Gastrocnemius medialis (tissue), 4 donors: ENCODE results near the gene PPP2R2B. TPM values are rescaled to one million over a fixed set of nuclear protein-coding genes. Genes with fewer than 3 reads are reported as not detected.

ENCODE experiments used
- ATAC-seq, 2 donors: fragments of 150-250 bp; one replicate each; pipeline ENCODE4 v1.9.1; 2016
- DNase-seq, 2 donors: peaks; one replicate each; pipeline ENCODE4 v3.0.0-alpha.2; 2019
- H3K27ac ChIP-seq, 4 donors: fragments of 200-600 bp; sonication (generic); 1 replicate in 1 of 4; 2 replicates in 3 of 4; pipeline ENCODE4 v1.5.1; 2016 to 2018; ENCODE audit warnings: mild to moderate bottlenecking in 2 of 4, moderate library complexity in 1 of 4
- H3K27me3 ChIP-seq, 3 donors: fragments of 200-600 bp; sonication (generic) in 2 of 3; 1 replicate in 1 of 3; 2 replicates in 2 of 3; pipeline versions ENCODE4 v1.5.1 to v1.6.0; 2016 to 2019; ENCODE audit warnings: mild to moderate bottlenecking in 1 of 3, moderate library complexity in 1 of 3
- H3K36me3 ChIP-seq, 2 donors: fragments of 200-600 bp; sonication (generic) in 1 of 2; one replicate each; pipeline ENCODE4 v1.5.1; 2017 to 2018
- H3K4me1 ChIP-seq, 2 donors: fragments of 200-600 bp; sonication (generic) in 1 of 2; one replicate each; pipeline ENCODE4 v1.5.1; 2016 to 2017; ENCODE audit warnings: mild to moderate bottlenecking in 2 of 2
- H3K4me3 ChIP-seq, 4 donors: fragments of 200-600 bp; sonication (generic) in 3 of 4; 1 replicate in 1 of 4; 2 replicates in 3 of 4; pipeline ENCODE4 v1.5.1; 2016 to 2019; ENCODE audit warnings: mild to moderate bottlenecking in 2 of 4
- H3K9me3 ChIP-seq, 3 donors: fragments of 200-600 bp; sonication (generic) in 2 of 3; 1 replicate in 1 of 3; 2 replicates in 2 of 3; pipeline ENCODE4 v1.5.1; 2016 to 2019
- CTCF ChIP-seq, 5 experiments: fragments of 450-650 bp in 3 of 5; fragments of 200-600 bp in 2 of 5; sonication (generic) in 2 of 5; IDR thresholded peaks in 4 of 5; conservative IDR thresholded peaks in 1 of 5; 1 replicate in 4 of 5; 2 replicates in 1 of 5; pipeline ENCODE4 v1.5.1; 2016 to 2019; ENCODE audit warnings: antibody characterized with exemption in 5 of 5, mild to moderate bottlenecking in 3 of 5, moderate library complexity in 3 of 5
- POLR2A ChIP-seq, 2 donors: fragments of 450-650 bp; IDR thresholded peaks; one replicate each; pipeline ENCODE4 v1.6.1; 2017; ENCODE audit warnings: antibody characterized with exemption in 2 of 2, mild to moderate bottlenecking in 2 of 2, moderate library complexity in 2 of 2
- in situ Hi-C, 4 donors: fragments of 200-750 bp; cut with MboI; loops; one replicate each; pipeline versions ENCODE4 v1.15.0 to v1.8.0; 2017; ENCODE audit warnings: low sequenced_read_pairs in 4 of 4
- intact Hi-C: fragments of 100-400 bp; cut with DNase I; formaldehyde crosslinking; loops from one replicate; pipeline ENCODE4 v1.15.1; 2023; ENCODE audit warnings: low total_unique reads
- total RNA-seq, 4 donors: library from RNA; depleted of rRNA; stranded (reverse); fragments of >200 nt; gene quantifications; one replicate each; pipeline versions ENCODE4 v1.1.0 to v1.2.3, GENCODE V29; 2016

The PPP2R2B gene
- total RNA-seq, 4 donors from 2014 or later, result 0.04 to 0.76 (median 0.19) TPM; not detected in 1

- no peaks in the 10 kb centered on the region for H3K9me3 ChIP-seq
- H3K4me1 ChIP-seq, result no peaks in the 10 kb centered on the region
- H3K27ac ChIP-seq, result no peak overlapping the region
- intact Hi-C loops, result no loop called here
- in situ Hi-C loops, result no loop called here
- TF ChIP-seq POLR2A (IDR thresholded peaks at IDR 0.05) (no peak), CTCF (IDR thresholded peaks at IDR 0.05 in 4 of 5, conservative IDR thresholded peaks at IDR 0.05 in 1 of 5) (no peak)
- DNase-seq (no peak), ATAC-seq (no peak)
- H3K36me3 ChIP-seq, result no peaks in the 10 kb centered on the region
- H3K27me3 ChIP-seq, result no peaks in the 10 kb centered on the region
- no peak overlapping the region for H3K4me3 ChIP-seq
These were observed 26.5 kb downstream of the PPP2R2B start for GRCh38 chr5:146852089-146852488.

GRCh38 chr5:146851133-146851532 is 27.4 kb downstream of the PPP2R2B start:
- H3K27ac ChIP-seq, result no peak overlapping the region
- intact Hi-C loops, result no loop called here
- H3K9me3 ChIP-seq, result no peaks in the 10 kb centered on the region
- DNase-seq (no peak), ATAC-seq (no peak)
- H3K4me3 ChIP-seq, result no peak overlapping the region
- H3K4me1 ChIP-seq, result no peaks in the 10 kb centered on the region
- no peaks in the 10 kb centered on the region for H3K27me3 ChIP-seq
- no peaks in the 10 kb centered on the region for H3K36me3 ChIP-seq
- in situ Hi-C loops, result no loop called here
- TF ChIP-seq POLR2A (IDR thresholded peaks at IDR 0.05) (no peak), CTCF (IDR thresholded peaks at IDR 0.05 in 4 of 5, conservative IDR thresholded peaks at IDR 0.05 in 1 of 5) (no peak)

- DNase-seq (no peak), ATAC-seq (no peak)
- Histone ChIP-seq H3K36me3 (no peaks in the 10 kb centered on the region), H3K4me1 (no peaks in the 10 kb centered on the region), H3K27me3 (no peaks in the 10 kb centered on the region), H3K27ac (no peak overlapping the region), H3K4me3 (no peak overlapping the region), H3K9me3 (no peaks in the 10 kb centered on the region)
- intact Hi-C loops (no loop called here), in situ Hi-C loops (no loop called here)
- no peak for TF ChIP-seq CTCF (IDR thresholded peaks at IDR 0.05 in 4 of 5, conservative IDR thresholded peaks at IDR 0.05 in 1 of 5)
- TF ChIP-seq POLR2A (IDR thresholded peaks at IDR 0.05), result no peak
These were observed 28.8 kb downstream of the PPP2R2B start for GRCh38 chr5:146849694-146850303.

- intact Hi-C loops (no loop called here), in situ Hi-C loops (no loop called here)
- no peak for TF ChIP-seq POLR2A (IDR thresholded peaks at IDR 0.05)
- TF ChIP-seq CTCF (IDR thresholded peaks at IDR 0.05 in 4 of 5, conservative IDR thresholded peaks at IDR 0.05 in 1 of 5), result no peak
- H3K4me3 ChIP-seq, result no peak overlapping the region
- no peak for ATAC-seq
- no peaks in the 10 kb centered on the region for H3K27me3 ChIP-seq
- H3K4me1 ChIP-seq, result no peaks in the 10 kb centered on the region
- no peaks in the 10 kb centered on the region for H3K36me3 ChIP-seq
- H3K27ac ChIP-seq, result no peak overlapping the region
- no peaks in the 10 kb centered on the region for H3K9me3 ChIP-seq
- DNase-seq, result no peak
These were observed 30.4 kb downstream of the PPP2R2B start for GRCh38 chr5:146848133-146848532.

- Histone ChIP-seq H3K4me3 (no peak overlapping the region), H3K9me3 (no peaks in the 10 kb centered on the region), H3K27me3 (no peaks in the 10 kb centered on the region), H3K27ac (no peak overlapping the region), H3K4me1 (no peaks in the 10 kb centered on the region), H3K36me3 (no peaks in the 10 kb centered on the region)
- TF ChIP-seq POLR2A (IDR thresholded peaks at IDR 0.05) (no peak), CTCF (IDR thresholded peaks at IDR 0.05 in 4 of 5, conservative IDR thresholded peaks at IDR 0.05 in 1 of 5) (no peak)
- DNase-seq (no peak), ATAC-seq (no peak)
- in situ Hi-C loops, result no loop called here
- intact Hi-C loops, result no loop called here
These were observed 38.5 kb downstream of the PPP2R2B start for GRCh38 chr5:146840016-146840415.
